Tibial artery (tissue), 4 donors: ENCODE results near the gene PRICKLE3.

ENCODE experiments used
- DNase-seq, 2 donors: peaks; one replicate each; pipeline ENCODE4 v3.0.0-alpha.2; 2019
- H3K27ac ChIP-seq, 2 donors: fragments of 200-600 bp; sonication (generic) in 1 of 2; 1 replicate in 1 of 2; 2 replicates in 1 of 2; pipeline ENCODE4 v1.5.1; 2018 to 2019; ENCODE audit warnings: mild to moderate bottlenecking in 1 of 2
- H3K27me3 ChIP-seq, 2 donors: fragments of 200-600 bp; sonication (generic) in 1 of 2; one replicate each; pipeline versions ENCODE4 v1.5.1 to v1.6.0; 2016 to 2019
- H3K36me3 ChIP-seq, 3 donors: fragments of 200-600 bp; sonication (generic) in 2 of 3; one replicate each; pipeline ENCODE4 v1.5.1; 2016 to 2019; ENCODE audit warnings: mild to moderate bottlenecking in 2 of 3
- H3K4me1 ChIP-seq, 4 donors: fragments of 200-600 bp; sonication (generic) in 2 of 4; 1 replicate in 3 of 4; 2 replicates in 1 of 4; pipeline ENCODE4 v1.5.1; 2016 to 2019
- H3K4me3 ChIP-seq, 2 donors: fragments of 200-600 bp; sonication (generic) in 1 of 2; 1 replicate in 1 of 2; 2 replicates in 1 of 2; pipeline ENCODE4 v1.5.1; 2018 to 2019; ENCODE audit warnings: mild to moderate bottlenecking in 2 of 2
- H3K9me3 ChIP-seq, 3 donors: fragments of 200-600 bp; sonication (generic) in 1 of 3; one replicate each; pipeline ENCODE4 v1.5.1; 2016 to 2019
- intact Hi-C: fragments of 100-400 bp; cut with DNase I; formaldehyde crosslinking; loops from one replicate; pipeline ENCODE4 v1.15.0; 2023; ENCODE audit warnings: low total_unique reads
- TF ChIP-seq, protein P1 (sequence below), 2 experiments: fragments of 200-600 bp in 1 of 2; fragments of 450-650 bp in 1 of 2; IDR thresholded peaks; one replicate each; pipeline ENCODE4 v1.5.1; 2017 to 2019; ENCODE audit warnings: antibody characterized with exemption in 2 of 2, mild to moderate bottlenecking in 1 of 2, moderate library complexity in 1 of 2

The PRICKLE3 gene

DNA sequence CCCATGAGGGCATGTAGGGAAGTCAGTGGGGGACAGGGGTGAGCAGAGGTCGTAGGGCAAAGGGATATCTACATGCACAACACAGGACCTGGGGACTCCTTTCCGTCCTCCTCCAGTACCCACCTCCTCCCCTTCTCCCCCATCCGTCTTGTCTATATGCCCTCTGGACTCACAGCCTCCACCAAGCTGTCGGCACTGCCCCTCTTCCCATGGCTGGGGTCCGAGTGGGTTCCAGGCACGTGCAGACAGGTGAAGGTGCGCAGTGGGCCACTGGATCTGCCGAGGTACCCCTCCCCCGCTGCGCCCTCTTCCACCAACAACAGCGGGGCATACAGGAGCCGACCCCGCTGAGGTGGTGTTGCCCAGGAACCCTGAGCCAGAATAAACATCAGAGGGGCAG lies 19.3 kb upstream of the PRICKLE3 start:
- peaks cover 0 to 6% (median 2%) of the 10 kb centered on the region in 4 donors for H3K4me1 ChIP-seq
- H3K27ac ChIP-seq, result no peak overlapping the region
- no peaks in the 10 kb centered on the region for H3K27me3 ChIP-seq
- H3K36me3 ChIP-seq, result no peaks in the 10 kb centered on the region
- TF ChIP-seq, protein P1, sequence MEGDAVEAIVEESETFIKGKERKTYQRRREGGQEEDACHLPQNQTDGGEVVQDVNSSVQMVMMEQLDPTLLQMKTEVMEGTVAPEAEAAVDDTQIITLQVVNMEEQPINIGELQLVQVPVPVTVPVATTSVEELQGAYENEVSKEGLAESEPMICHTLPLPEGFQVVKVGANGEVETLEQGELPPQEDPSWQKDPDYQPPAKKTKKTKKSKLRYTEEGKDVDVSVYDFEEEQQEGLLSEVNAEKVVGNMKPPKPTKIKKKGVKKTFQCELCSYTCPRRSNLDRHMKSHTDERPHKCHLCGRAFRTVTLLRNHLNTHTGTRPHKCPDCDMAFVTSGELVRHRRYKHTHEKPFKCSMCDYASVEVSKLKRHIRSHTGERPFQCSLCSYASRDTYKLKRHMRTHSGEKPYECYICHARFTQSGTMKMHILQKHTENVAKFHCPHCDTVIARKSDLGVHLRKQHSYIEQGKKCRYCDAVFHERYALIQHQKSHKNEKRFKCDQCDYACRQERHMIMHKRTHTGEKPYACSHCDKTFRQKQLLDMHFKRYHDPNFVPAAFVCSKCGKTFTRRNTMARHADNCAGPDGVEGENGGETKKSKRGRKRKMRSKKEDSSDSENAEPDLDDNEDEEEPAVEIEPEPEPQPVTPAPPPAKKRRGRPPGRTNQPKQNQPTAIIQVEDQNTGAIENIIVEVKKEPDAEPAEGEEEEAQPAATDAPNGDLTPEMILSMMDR (IDR thresholded peaks at IDR 0.05), result no peak
- H3K4me3 ChIP-seq, result no peak overlapping the region
- no peak for DNase-seq
- H3K9me3 ChIP-seq, result no peaks in the 10 kb centered on the region
- intact Hi-C loops, result no loop called here

- DNase-seq, result no peak
Measured at GRCh38 chrX:49204709-49205108, 18.5 kb upstream of the PRICKLE3 start.

DNA sequence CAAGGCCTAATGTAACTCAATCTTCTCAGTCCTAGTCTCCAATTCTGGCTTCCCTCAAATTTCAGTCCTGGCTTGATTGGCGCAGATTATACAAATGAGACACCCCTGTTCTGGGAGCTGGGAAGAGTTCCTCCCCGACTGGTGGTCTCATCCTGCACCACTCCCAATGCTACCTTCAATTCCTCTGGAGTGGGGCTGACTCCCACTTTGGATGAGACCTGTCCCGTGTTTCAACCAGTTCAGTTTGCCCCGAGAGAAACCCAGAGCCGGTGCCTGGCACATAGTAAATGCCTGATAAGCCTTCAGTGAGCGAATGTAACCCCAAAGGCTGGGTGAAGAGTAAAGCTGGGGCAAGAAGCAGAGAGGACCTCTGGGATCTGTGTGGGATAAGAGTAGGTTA lies 17.8 kb upstream of the PRICKLE3 start:
- TF ChIP-seq, protein P1 (IDR thresholded peaks at IDR 0.05), result no peak
- intact Hi-C loops, result no loop called here
- DNase-seq, result no peak
- H3K4me3 ChIP-seq, result no peak overlapping the region
- no peaks in the 10 kb centered on the region for H3K36me3 ChIP-seq
- no peaks in the 10 kb centered on the region for H3K27me3 ChIP-seq
- H3K27ac ChIP-seq, result no peak overlapping the region
- H3K9me3 ChIP-seq, result no peaks in the 10 kb centered on the region
- H3K4me1 ChIP-seq, result peaks cover 0 to 15% (median 8%) of the 10 kb centered on the region in 4 donors

More at GRCh38 chrX:49204709-49205108, 18.5 kb upstream of the PRICKLE3 start:
- TF ChIP-seq, protein P1 (IDR thresholded peaks at IDR 0.05), result no peak
- H3K27me3 ChIP-seq, result no peaks in the 10 kb centered on the region
- peaks cover 0 to 9% (median 4%) of the 10 kb centered on the region in 4 donors for H3K4me1 ChIP-seq
- H3K27ac ChIP-seq, result no peak overlapping the region
- intact Hi-C loops, result no loop called here
- H3K4me3 ChIP-seq, result no peak overlapping the region
- no peaks in the 10 kb centered on the region for H3K36me3 ChIP-seq
- no peaks in the 10 kb centered on the region for H3K9me3 ChIP-seq

- peaks cover 0 to 15% (median 8%) of the 10 kb centered on the region in 4 donors for H3K4me1 ChIP-seq
- no peaks in the 10 kb centered on the region for H3K27me3 ChIP-seq
- no peak for DNase-seq
- H3K9me3 ChIP-seq, result no peaks in the 10 kb centered on the region
- TF ChIP-seq, protein P1 (IDR thresholded peaks at IDR 0.05), result no peak
- H3K36me3 ChIP-seq, result no peaks in the 10 kb centered on the region
- no peak overlapping the region for H3K27ac ChIP-seq
- intact Hi-C loops, result no loop called here
- no peak overlapping the region for H3K4me3 ChIP-seq
Measured at GRCh38 chrX:49203536-49203935, 17.4 kb upstream of the PRICKLE3 start.

DNA sequence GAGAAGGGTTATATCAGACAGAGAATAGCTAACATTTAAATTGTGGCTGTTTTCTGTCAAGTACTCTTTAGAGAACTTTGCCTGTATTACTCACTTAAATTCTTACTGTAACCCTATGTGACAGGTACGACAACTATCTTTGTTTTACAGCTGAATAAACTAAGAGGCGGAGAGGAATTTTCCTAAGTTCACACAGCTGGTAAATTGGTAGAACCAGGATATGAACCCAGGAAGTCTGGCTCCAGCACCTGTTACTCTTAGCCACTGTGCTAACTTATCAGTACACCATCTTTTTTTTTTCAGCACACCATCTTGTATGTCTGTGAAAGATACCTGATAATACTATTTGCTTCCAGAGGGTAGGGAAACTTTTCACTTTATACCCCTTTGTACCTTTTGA lies 15.8 kb upstream of the PRICKLE3 start:
- H3K9me3 ChIP-seq, result no peaks in the 10 kb centered on the region
- H3K27me3 ChIP-seq, result no peaks in the 10 kb centered on the region
- DNase-seq, result no peak
- H3K36me3 ChIP-seq, result no peaks in the 10 kb centered on the region
- peaks cover 0 to 15% (median 8%) of the 10 kb centered on the region in 4 donors for H3K4me1 ChIP-seq
- no peak overlapping the region for H3K27ac ChIP-seq
- TF ChIP-seq, protein P1 (IDR thresholded peaks at IDR 0.05), result no peak
- intact Hi-C loops, result no loop called here
- H3K4me3 ChIP-seq, result no peak overlapping the region
